ENCODE results near the gene SGMS2.

DNA sequence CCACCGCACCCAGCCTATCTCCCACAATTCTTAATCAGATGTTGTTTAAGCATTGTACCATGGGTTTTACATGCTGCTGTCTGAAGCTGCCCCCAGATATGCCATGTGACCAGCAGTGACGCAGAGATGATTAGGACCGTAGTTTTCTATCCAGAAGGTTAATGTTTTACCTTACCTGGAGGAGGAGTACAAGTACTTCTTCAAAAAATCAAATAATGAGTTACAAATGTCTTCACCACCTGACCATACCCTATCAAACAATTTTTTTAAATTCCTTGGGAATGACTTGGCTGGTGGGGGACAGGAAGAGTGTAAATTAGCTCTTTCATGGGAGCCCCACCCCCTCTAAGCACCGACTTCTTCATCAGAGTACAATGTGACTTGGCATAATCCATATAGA is 16.2 kb upstream of the SGMS2 start:
- TF ChIP-seq POLR2A (IDR thresholded peaks at IDR 0.05; ENCODE audit: low read depth) (no peak), POLR2AphosphoS5 (IDR thresholded peaks at IDR 0.05) (no peak), EP300 (IDR thresholded peaks at IDR 0.05) (no peak), CTCF (IDR thresholded peaks at IDR 0.05) (no peak)
